Epidermal melanocyte (primary cell): ENCODE results near the gene CDC42BPA.
A peak's percentile ranks its signal among the peaks of the same experiment; 100 is the strongest.

Source experiments
- DNase-seq: peaks from one replicate; pipeline ENCODE4 v3.0.0; 2011; ENCODE audit warnings: low spot score; ENCODE audit not compliant: insufficient read length

CDC42BPA gene

GRCh38 chr1:226948996-226949395 lies 369.3 kb downstream of the CDC42BPA start:
- DNase-seq: no peak

- DNase-seq: no peak
Observed at GRCh38 chr1:226948480-226948879, 369.8 kb downstream of the CDC42BPA start.

- no peak for DNase-seq
Observed at GRCh38 chr1:226948051-226948450, 370.2 kb downstream of the CDC42BPA start.

- DNase-seq: no peak
Observed at GRCh38 chr1:226946841-226947240, 371.5 kb downstream of the CDC42BPA start.

- no peak for DNase-seq
Observed at GRCh38 chr1:226946285-226946684, 372.0 kb downstream of the CDC42BPA start.

GRCh38 chr1:226945858-226946245 lies 372.4 kb downstream of the CDC42BPA start:
- DNase-seq: no peak

GRCh38 chr1:226945106-226945857 lies 373.0 kb downstream of the CDC42BPA start:
- DNase-seq: no peak

GRCh38 chr1:226943927-226944326 lies 374.4 kb downstream of the CDC42BPA start:
- no peak for DNase-seq

GRCh38 chr1:226943156-226943555 lies 375.1 kb downstream of the CDC42BPA start:
- no peak for DNase-seq

GRCh38 chr1:226942392-226942791 lies 375.9 kb downstream of the CDC42BPA start:
- DNase-seq: no peak

GRCh38 chr1:226940806-226941067 lies 377.6 kb downstream of the CDC42BPA start:
- no peak for DNase-seq

GRCh38 chr1:226940029-226940805 lies 378.1 kb downstream of the CDC42BPA start, which contains the start of gene COQ8A:
TSS of gene COQ8A (plus strand) at chr1:226940294. CDS start at chr1:226961386, 21,092 bp downstream.
- peak; percentile 92 for DNase-seq
